Parathyroid adenoma (tissue), 2 donors: ENCODE results near the gene ATF3.
A peak's percentile ranks its signal among the peaks of the same experiment; 100 is the strongest.

Experiments
- H2AFZ ChIP-seq: fragments of 300-600 bp; sonication (generic); one replicate; pipeline ENCODE4 v1.7.0; 2017; ENCODE audit warnings: antibody characterized with exemption, mild to moderate bottlenecking
- H3K27ac ChIP-seq: fragments of 300-600 bp; sonication (generic); one replicate; pipeline ENCODE4 v1.7.0; 2017
- H3K27me3 ChIP-seq: fragments of 300-600 bp; sonication (generic); one replicate; pipeline ENCODE4 v1.7.0; 2017; ENCODE audit warnings: low read length; ENCODE audit not compliant: control insufficient read depth, insufficient read depth
- H3K36me3 ChIP-seq: fragments of 300-600 bp; sonication (generic); one replicate; pipeline ENCODE4 v1.7.0; 2017; ENCODE audit warnings: low read length; ENCODE audit not compliant: control insufficient read depth, insufficient read depth
- H3K4me1 ChIP-seq: fragments of 300-600 bp; sonication (generic); one replicate; pipeline ENCODE4 v1.7.0; 2017; ENCODE audit warnings: control low read depth
- H3K4me2 ChIP-seq: fragments of 300-600 bp; sonication (generic); one replicate; pipeline ENCODE4 v1.7.0; 2017; ENCODE audit warnings: low read length
- H3K4me3 ChIP-seq: fragments of 300-600 bp; sonication (generic); one replicate; pipeline ENCODE4 v1.7.0; 2017; ENCODE audit warnings: low read depth, low read length
- H3K79me2 ChIP-seq: fragments of 300-600 bp; sonication (generic); one replicate; pipeline ENCODE4 v1.7.0; 2017; ENCODE audit warnings: control low read depth
- H3K9ac ChIP-seq: fragments of 300-600 bp; sonication (generic); one replicate; pipeline ENCODE4 v1.7.0; 2017; ENCODE audit warnings: mild to moderate bottlenecking
- H3K9me3 ChIP-seq: fragments of 300-600 bp; sonication (generic); one replicate; pipeline ENCODE4 v1.7.0; 2017; ENCODE audit warnings: low read length; ENCODE audit not compliant: control insufficient read depth
- TF ChIP-seq, protein P1 (sequence below): fragments of 300-600 bp; sonication (generic); IDR thresholded peaks from one replicate; pipeline ENCODE4 v1.7.0; 2017; ENCODE audit warnings: antibody characterized with exemption, mild to moderate bottlenecking
- donor health status: primary hyperparathyroidism.

Gene ATF3

DNA sequence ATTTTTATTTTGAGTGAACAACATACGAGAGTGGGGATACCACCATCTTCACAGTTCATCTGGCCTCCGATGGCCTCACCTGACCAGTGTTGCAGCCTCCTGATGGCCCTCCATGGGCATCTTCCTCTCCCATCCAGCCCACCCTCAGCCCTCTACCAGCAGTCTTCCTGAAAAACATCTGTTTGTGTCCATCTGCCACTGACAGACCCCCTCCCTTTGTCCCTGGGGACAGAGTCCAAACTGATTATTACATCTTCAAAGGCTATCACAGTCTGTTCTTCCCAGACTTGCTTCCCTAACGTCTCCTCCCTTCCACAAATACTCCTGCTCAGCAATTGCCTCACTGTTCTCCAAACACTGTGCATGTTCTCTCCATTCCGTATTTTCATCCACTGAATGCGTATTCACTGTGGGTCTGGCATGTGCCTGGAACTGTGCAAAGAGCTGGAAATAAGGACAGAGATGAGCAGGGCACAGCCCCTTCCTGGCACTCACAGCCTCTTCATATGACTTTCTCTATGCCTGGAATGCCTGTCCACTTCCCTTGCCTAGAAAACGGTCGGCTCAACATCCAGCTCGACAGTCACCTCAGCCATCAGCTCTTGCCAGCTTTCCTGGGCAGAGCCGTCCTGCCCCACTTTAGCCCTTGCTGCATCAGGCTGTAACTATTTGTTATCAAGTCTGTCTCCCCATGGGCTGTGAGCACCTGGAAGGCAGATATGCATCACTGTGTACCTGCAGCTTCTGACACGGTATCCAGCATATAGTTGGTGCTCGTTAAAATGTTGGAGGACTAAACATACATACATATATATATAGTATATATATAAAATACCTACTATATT is 8.3 kb upstream of the ATF3 start:
- H3K9me3 ChIP-seq, result no peaks in the 10 kb centered on the region
- no peaks in the 10 kb centered on the region for H3K27me3 ChIP-seq
- no peaks in the 10 kb centered on the region for H3K79me2 ChIP-seq
- H3K36me3 ChIP-seq, result no peaks in the 10 kb centered on the region
- no peak overlapping the region for H3K27ac ChIP-seq
- no peaks in the 10 kb centered on the region for H3K4me1 ChIP-seq
- no peak overlapping the region for H3K4me2 ChIP-seq
- TF ChIP-seq, protein P1, sequence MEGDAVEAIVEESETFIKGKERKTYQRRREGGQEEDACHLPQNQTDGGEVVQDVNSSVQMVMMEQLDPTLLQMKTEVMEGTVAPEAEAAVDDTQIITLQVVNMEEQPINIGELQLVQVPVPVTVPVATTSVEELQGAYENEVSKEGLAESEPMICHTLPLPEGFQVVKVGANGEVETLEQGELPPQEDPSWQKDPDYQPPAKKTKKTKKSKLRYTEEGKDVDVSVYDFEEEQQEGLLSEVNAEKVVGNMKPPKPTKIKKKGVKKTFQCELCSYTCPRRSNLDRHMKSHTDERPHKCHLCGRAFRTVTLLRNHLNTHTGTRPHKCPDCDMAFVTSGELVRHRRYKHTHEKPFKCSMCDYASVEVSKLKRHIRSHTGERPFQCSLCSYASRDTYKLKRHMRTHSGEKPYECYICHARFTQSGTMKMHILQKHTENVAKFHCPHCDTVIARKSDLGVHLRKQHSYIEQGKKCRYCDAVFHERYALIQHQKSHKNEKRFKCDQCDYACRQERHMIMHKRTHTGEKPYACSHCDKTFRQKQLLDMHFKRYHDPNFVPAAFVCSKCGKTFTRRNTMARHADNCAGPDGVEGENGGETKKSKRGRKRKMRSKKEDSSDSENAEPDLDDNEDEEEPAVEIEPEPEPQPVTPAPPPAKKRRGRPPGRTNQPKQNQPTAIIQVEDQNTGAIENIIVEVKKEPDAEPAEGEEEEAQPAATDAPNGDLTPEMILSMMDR, result no peak
- no peak overlapping the region for H3K9ac ChIP-seq
- H2AFZ ChIP-seq, result no peak overlapping the region
- no peak overlapping the region for H3K4me3 ChIP-seq

DNA sequence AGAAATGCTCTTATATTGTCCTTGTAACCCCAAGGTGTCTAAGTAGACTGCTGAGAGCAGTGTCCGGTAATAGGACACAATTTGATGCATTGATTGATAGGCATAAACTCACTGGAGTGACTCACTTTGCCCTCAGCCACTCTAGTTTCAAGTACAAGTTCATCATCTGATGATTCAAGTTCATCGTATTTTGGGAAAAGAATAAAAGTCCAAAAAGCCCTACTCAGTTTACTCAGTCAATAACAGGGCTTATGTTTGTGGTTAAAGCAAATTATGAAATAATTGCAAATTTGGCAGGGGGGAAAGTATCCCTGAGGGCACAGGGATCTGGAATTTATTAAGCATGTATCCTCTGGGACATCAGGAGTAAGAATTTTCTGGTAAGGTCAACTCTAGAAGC is 7.6 kb upstream of the ATF3 start:
- Histone ChIP-seq H2AFZ (no peak overlapping the region), H3K79me2 (no peaks in the 10 kb centered on the region), H3K4me2 (no peak overlapping the region), H3K4me1 (no peaks in the 10 kb centered on the region), H3K27ac (no peak overlapping the region), H3K4me3 (no peak overlapping the region), H3K9me3 (no peaks in the 10 kb centered on the region), H3K27me3 (no peaks in the 10 kb centered on the region), H3K36me3 (no peaks in the 10 kb centered on the region), H3K9ac (no peak overlapping the region)
- TF ChIP-seq, protein P1, result no peak

DNA sequence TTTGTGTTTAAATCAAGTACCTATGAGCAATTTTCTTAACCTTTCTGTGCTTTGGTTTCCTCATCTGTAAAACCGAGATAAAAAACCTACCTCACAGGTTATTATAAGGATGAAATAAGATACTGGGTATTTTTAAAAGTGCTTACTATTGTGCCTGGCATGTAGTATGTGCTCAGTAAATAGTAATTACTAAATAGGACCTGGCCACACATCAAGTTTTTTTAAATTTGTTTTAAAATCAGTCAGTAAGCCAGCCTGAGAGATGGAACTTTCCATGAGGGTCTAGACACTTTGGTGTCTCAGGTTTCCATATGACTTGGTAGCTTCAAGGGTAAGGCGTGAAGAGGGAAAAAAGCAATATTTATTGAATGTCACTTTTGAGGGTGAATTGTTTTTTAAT is 7.0 kb upstream of the ATF3 start:
- Histone ChIP-seq H3K9me3 (no peaks in the 10 kb centered on the region), H3K9ac (no peak overlapping the region), H3K27me3 (no peaks in the 10 kb centered on the region), H3K4me3 (no peak overlapping the region), H2AFZ (no peak overlapping the region), H3K27ac (no peak overlapping the region), H3K79me2 (no peaks in the 10 kb centered on the region), H3K4me2 (no peak overlapping the region), H3K36me3 (no peaks in the 10 kb centered on the region), H3K4me1 (no peaks in the 10 kb centered on the region)
- TF ChIP-seq, protein P1, result no peak

DNA sequence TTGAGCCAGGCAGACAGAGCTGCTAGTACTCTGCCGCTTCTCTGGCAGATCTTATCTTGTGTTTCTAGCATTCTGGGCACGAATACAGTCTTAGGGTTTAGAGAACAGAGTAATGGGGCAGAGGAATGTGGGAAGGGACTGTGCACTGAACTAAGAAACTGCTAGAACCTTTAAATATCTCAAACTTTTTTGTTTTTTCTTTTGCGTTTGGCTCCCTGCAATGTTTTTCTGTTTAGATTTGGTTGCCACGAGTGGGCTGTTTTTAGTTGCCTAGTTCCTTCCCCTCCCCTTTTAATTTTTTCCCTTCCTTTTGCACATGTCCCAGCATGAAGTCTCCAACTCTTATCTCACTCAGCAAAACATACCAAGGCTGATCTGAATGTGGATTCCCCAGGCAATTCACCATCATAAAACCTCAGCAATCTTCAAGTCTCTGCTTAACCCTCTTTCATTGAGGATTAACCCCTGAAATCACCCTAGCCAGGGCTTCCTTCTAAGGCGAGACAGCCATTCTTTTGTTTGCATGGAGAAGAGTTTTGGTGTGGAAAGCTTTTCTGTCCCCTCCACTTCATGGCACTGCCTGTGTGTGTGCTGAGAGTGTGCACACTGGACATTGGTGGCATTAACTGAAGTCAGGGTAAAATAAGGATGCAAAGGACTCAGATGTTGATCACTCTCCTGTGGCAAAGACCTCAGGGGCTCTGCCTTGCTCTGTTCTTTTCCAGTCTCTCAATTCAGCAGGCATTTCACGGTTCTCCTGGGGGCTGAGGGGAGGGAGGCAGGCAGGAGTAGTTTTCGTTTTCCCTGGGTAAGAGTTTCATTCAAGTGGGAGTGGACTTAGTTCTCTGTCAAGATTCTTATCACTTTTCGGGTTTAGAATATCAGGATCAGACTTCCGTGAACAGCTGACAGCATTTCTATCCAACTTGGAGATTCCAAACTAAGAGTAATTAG is 2.8 kb upstream of the ATF3 start:
- H3K79me2 ChIP-seq, result no peaks in the 10 kb centered on the region
- no peaks in the 10 kb centered on the region for H3K27me3 ChIP-seq
- peak overlapping the region; percentile 92 for H3K4me3 ChIP-seq
- no peaks in the 10 kb centered on the region for H3K9me3 ChIP-seq
- TF ChIP-seq, protein P1, result no peak
- H3K4me2 ChIP-seq, result peak overlapping the region; percentile 77
- H3K9ac ChIP-seq, result no peak overlapping the region
- H2AFZ ChIP-seq, result no peak overlapping the region
- no peaks in the 10 kb centered on the region for H3K36me3 ChIP-seq
- H3K27ac ChIP-seq, result no peak overlapping the region
- peaks cover 3% of the 10 kb centered on the region for H3K4me1 ChIP-seq
